Stimulated activated CD8-positive, alpha-beta memory T cell treated with anti-CD3 and anti-CD28 coated beads, Interleukin-4, amount 100 ng/mL, for 24 hours (primary cell): Measurements from ENCODE around the gene ZBTB8OS.
"Not testable (repeated sequence)": the region's sequence is repeated elsewhere in the genome, so short reads cannot be mapped to it uniquely, and the experiment has no call there.

Experiments used
- DNase-seq: peaks from one replicate; pipeline ENCODE4 v3.0.0-alpha.2; 2020; ENCODE audit warnings: low read depth

ZBTB8OS gene

GRCh38 chr1:32650248-32650751, at the start of gene ZBTB8OS:
TSS of gene ZBTB8OS (minus strand) at chr1:32650550. CDS start at chr1:32650529, 21 bp downstream.
- DNase-seq, result peak; percentile 76

DNA sequence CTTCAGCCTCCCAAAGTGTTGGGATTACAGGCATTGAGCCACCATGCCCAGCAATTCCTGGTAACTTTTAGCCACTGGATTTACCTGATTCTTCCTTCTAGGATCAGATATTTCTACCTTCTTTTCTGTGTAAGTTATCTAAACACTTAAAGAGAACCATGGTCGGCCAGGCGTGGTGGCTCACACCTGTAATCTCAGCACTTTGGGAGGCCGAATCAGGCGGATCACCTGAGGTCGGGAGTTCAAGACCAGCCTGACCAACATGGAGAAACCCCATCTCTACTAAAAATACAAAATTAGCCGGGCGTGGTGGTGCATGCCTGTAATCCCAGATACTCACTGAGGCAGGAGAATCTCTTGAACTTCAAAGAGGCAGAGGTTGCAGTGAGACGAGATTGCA, 46.6 kb upstream of the ZBTB8OS start:
- not testable (repeated sequence) for DNase-seq

GRCh38 chr1:32696041-32696440, 45.7 kb upstream of the ZBTB8OS start:
- no peak for DNase-seq

- DNase-seq, result no peak
These were observed 45.0 kb upstream of the ZBTB8OS start for GRCh38 chr1:32695098-32695904.

GRCh38 chr1:32693455-32694174, 43.3 kb upstream of the ZBTB8OS start:
- no peak for DNase-seq

DNA sequence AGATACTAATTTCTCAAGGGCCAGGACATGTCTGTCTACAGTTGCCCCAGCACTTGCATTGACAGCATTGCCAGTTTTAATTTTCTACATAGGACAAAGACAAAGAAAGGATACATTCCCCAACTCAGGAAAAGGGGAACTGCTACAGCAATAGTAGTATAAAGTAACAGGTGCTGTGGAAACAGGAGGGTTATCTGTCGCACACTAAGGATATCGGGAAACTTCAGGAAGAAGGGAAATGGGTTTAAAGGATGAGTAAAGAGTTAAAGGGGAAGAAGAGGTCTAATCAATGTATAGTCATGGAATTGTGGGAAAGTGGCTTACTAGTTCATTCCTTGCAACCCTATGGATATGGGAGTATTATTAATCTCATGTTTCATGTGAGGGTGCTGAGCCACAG, 36.0 kb upstream of the ZBTB8OS start:
- DNase-seq, result no peak

DNA sequence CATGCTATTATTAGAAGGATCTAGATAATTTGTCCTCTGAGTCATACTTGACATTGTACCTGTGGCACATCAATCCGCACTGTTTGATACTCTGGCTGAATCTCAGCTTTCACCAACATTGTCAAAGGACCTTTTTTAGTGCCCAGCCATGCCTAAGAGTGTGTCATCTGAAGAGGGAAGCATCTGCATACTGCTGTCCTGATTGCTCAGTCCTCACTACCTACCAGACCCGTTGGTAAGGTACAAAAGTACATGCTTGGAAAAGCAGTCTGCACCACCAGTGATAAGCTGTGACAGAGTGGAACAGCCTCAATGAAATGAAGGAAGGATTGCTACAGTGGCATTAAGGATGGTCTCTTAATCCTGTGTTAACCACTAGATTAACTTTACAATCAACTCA, 35.1 kb upstream of the ZBTB8OS start:
- DNase-seq, result no peak

DNA sequence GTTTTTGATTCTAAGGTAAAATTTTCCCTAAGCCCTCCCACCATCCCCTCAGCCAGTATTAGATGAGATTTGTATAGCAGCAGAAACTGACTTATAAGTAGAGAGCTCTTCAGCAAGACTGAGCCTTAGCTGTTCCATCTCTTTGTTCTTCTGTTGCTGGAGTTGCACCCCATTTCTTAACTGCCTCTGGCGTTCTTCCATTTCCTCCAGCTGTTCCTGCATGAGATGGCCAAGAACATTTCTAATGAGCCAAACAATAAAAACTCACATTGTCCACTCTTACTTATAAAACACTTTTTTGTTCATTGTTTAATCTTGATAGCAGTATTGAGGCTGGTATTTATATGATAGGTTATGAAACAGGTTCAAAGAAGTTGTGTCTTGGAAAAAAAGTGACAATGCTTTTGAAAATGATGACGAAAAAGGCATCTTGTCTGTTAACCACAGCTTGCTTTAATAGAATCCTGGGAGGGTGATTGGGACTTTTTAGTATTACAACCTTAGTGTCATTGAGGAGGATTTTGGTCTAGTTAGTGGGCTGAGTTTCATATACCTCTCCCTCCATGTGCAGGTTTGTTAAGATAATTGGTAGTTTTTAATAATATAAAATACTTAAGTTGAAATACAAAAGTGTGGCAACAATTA, 33.9 kb upstream of the ZBTB8OS start:
- DNase-seq, result no peak

DNA sequence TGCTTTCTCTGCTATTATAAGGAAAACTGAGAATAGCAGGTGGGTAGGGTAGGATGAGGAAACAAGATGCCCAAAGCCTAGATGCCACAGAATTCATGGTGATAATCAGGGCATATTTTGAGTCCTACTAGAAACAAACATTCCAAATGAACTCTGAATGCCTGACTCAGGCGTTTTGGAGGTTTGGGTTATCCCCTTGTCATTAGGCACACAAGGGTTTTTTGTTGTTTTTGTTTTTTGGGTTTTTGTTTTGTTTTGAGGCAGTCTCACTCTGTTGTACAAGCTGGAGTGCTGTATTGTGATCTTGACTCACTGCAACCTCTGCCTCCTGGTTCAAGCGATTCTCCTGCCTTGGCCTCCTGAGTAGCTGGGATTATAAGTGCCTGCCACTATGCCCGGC, 33.0 kb upstream of the ZBTB8OS start:
- DNase-seq, result no peak

DNA sequence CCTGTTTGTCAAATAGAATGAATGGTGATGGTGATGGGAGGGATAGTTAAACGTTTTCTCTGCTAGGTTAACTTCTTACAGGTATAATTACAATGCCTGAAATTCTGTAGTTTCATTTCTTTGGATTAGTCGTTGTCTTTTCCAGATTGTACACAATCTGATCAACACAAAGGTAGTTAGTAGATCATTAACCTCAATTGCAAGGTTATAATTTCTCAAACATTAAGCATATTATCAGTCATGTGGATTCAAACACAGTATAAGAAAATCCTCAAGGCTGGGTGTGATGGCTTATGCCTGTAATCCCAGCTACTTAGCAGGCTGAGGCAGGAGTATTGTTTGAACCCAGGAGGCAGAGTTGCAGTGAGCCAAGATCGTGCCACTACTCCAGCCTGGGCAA, 31.6 kb upstream of the ZBTB8OS start:
- DNase-seq, result no peak

DNA sequence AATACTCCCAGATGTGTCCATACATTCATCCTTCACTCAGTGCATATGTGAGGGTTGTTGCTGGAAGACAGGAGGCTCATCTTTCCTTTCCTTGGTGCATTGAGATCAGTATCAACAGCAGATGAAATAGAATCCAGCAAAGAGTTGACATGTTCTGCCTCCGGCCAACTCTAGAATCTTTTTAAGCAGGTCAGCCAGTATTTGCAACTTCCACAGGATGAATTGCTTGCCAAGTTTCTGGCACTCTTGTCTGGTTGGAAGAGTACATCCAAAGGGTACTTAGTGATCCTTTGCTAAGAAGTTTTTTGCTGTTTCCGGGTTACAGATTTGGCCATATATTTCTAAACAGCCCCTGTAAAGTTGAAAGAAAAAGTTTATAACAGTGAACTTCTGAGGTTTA, 31.2 kb upstream of the ZBTB8OS start:
- no peak for DNase-seq

DNA sequence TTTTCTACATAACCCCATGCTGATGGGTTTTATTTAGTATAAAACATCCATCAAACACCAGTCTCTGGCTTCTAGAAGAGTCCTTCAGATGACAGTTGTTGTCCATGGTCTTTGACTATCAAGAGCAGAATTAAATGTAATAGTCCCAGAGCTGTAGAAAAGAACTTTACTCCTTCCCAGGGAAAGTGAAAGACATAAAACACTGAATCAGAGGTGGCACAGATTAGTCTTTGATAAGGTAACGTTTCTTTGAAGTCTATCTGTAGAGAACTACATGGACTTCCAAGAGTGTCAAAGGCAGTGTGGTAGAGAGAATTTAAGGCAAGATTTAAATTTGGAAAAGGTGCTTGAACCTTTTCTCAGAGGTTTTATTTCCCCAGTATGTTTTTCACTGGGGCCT, 30.3 kb upstream of the ZBTB8OS start:
- no peak for DNase-seq

DNA sequence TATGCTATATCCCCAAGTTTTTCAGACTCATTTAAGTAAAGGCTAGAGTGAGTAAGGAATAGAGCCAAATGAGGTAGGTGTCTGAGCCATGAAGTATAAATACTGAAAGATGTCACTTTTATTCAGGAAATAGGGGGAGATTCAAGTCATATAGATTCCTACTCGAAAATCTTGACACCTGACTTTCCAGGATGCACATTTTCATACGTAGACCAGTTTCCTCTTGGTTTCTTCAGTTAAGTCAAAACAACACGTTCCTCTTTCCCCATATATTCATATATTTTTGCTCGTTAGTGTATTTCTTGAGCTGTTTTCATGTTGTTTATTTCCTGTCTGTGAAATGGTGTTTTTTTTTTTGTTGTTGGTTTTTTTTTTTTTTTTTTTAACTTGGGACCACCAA, 29.6 kb upstream of the ZBTB8OS start:
- DNase-seq, result not testable (repeated sequence)

DNA sequence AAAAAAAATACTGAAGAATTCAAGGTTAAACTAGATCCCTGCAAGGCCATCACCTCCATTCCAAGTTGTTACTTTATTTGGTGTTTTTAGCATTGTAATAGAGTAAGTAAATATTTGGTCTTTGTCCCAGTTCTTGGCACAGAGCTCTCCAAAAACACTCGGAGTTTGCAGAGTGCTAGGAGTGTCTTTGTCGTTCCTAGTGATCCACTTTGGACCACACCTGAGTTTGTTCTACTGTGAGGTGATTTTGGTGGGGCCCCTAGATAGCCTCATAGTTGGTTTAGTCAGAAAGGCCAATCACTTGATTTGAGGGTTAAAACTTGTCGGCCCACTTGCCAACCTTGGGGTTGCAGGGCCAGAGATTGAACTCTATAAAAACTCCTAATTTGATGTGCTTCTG, 26.6 kb upstream of the ZBTB8OS start:
- DNase-seq, result no peak

DNA sequence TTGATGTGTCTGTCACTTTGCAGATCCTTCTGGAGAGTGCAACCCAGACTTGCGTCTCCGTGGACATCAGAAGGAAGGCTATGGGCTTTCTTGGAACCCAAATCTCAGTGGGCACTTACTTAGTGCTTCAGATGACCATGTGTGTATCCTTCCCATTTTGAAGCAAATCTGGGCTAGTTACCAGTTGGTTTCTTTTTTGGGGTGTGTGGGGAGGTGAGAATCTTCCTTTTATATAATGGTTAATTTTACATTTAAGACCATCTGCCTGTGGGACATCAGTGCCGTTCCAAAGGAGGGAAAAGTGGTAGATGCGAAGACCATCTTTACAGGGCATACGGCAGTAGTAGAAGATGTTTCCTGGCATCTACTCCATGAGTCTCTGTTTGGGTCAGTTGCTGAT, 18.4 kb upstream of the ZBTB8OS start:
- DNase-seq, result not testable (repeated sequence)

DNA sequence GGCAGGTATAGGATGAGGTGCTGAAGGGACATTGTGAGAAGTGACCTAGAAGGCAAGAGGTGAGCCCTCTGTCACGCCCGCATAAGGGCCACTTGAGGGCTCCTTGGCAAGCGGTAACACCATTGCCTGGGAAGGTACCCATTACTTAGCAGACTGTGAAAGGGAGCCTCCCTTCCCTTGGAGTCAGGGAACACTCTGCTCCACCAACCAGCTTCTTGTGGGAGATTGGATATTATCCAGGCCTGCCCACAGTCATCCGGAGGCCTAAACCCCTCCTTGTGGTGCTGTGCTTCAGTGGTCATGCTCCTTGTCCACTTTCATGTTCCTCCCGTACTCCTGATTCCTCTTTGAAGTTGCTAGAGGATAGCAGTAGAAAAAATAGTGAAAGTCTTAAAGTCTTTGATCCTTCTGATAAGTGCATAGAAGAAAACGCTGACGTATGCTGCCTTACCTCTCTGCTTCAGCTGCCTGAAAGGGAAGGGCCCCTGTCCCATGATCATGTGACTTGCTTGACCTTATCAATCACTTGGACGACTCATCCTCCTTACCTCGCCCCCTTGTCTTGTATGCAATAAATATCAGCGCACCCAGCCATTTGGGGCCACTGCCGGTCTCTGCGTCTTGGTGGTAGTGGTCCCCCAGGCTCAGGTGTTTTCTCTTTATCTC, 16.7 kb upstream of the ZBTB8OS start:
- no peak for DNase-seq

GRCh38 chr1:32665915-32666314, 15.6 kb upstream of the ZBTB8OS start:
- no peak for DNase-seq

DNA sequence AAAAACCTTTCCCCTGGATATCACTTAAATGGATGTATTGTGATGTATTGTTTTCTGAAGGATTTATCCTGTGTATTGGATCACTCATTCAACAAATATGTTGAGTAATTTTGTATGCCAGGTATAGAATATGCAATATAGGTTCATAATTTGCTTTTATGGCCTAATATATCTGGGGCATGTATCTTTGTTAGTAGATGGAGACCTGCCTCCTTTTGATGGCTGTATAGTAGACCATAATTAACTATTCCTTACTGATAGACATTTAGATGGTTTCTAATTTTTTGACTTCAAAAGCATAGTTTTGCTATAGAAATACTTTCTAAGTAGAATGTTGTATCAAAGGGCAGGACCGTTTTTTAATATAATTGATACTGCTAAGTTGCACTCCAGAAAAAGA, 9.2 kb upstream of the ZBTB8OS start:
- DNase-seq, result no peak

GRCh38 chr1:32652244-32652962, 2.1 kb upstream of the ZBTB8OS start:
- DNase-seq, result no peak

DNA sequence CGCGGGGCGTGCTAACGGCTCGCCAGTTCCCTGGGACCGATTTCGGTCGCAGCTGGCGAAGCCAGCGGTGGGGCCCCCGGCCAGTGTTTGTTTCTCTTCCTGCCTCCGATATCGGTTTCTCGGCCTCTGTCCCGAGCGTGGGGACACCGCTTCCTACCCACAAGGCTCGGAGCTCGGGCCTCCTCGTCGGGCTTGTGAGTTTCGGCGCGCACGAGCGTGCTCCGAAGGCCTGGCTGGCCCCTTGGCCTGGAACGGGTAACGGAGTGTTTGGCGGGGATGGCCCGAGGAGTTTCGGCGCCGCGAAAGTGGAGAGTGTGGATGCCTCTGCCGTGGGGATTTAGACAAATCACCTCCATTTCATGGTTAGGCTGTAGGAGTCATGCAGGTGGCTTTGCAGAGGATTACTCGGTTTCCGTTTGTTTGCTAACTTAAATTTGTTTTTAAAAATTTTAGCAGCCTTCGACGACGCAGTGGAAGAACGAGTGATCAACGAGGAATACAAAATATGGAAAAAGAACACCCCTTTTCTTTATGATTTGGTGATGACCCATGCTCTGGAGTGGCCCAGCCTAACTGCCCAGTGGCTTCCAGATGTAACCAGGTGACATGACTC, 1.2 kb upstream of the ZBTB8OS start:
- no peak for DNase-seq
